Cardiac fibroblast (primary cell): Measurements from ENCODE around the gene ZBTB39.

Source experiments
- DNase-seq, 2 donors: peaks; one replicate each; pipeline versions ENCODE4 v3.0.0 to v3.0.0-alpha.2; 2010; ENCODE audit warnings: low read depth in 2 of 2
- H3K4me3 ChIP-seq, 2 donors: replicated peaks in 1 of 2; 1 replicate in 1 of 2; 2 replicates in 1 of 2; pipeline ENCODE4 v1.5.1; 2011; ENCODE audit warnings: low read depth in 2 of 2, low read length in 2 of 2, mild to moderate bottlenecking in 2 of 2, moderate library complexity in 1 of 2
- TF ChIP-seq, protein P1 (sequence below): IDR thresholded peaks from one replicate; pipeline ENCODE4 v1.5.1; 2011; ENCODE audit warnings: low read depth, mild to moderate bottlenecking, low read length, inconsistent platforms

The ZBTB39 gene

DNA sequence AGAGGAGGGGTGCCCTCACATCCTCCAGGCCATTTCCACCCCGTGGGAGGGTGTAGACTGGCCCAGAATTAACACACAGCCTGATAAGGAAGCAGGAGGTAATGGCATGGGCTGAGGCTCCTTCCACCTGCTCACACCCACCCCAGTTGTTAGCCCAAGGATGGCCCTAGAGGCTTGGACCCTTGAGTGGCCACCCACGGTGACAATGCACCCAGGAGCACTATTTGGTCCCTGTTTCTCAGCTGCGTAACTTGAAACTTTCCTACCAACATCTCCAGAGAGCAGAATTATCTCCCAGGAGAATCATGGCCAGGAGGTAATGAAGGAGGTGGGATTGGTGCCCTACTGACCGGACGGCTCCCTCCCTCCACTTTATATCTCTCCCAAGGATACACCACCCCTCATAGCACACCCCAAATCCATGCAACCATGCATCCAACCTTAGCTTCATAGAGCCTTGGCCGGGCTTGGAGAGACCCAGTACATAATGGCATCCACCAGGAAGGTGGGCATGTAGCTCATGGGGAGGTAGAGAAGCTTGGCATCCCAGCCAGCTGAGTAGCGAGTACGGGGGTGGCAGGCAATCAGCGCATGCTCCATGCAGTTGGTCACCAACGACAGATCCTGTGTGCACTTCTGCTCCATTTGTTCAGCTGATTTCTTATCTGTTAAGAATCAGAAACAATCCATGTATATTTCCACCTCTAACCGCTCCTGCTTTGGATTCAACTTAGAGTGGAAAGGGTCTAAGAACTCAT lies 54.6 kb downstream of the ZBTB39 start:
- H3K4me3 ChIP-seq = no peak overlapping the region
- DNase-seq = no peak
- TF ChIP-seq, protein P1, sequence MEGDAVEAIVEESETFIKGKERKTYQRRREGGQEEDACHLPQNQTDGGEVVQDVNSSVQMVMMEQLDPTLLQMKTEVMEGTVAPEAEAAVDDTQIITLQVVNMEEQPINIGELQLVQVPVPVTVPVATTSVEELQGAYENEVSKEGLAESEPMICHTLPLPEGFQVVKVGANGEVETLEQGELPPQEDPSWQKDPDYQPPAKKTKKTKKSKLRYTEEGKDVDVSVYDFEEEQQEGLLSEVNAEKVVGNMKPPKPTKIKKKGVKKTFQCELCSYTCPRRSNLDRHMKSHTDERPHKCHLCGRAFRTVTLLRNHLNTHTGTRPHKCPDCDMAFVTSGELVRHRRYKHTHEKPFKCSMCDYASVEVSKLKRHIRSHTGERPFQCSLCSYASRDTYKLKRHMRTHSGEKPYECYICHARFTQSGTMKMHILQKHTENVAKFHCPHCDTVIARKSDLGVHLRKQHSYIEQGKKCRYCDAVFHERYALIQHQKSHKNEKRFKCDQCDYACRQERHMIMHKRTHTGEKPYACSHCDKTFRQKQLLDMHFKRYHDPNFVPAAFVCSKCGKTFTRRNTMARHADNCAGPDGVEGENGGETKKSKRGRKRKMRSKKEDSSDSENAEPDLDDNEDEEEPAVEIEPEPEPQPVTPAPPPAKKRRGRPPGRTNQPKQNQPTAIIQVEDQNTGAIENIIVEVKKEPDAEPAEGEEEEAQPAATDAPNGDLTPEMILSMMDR = no peak

DNA sequence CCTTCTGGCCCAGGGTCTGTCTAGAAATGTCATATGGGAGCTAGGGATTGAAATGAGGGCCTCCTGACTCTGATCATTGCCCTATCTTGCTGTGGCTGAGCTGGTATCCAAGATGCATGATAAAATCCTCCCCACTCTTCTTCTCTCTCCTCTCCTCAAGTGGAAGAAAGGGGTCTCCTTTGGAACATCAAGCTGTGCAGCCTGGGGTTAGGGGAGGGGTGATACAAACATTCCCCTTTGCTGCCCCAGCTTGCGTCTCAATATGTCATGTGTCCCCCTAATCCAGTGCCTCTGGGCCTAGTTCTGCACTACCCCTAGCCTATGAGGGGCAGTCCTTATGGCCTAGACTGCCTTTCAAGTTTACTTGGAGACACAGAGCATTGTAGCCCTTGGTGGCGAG lies 57.5 kb downstream of the ZBTB39 start:
- no peak for DNase-seq
- TF ChIP-seq, protein P1 = no peak
- no peak overlapping the region for H3K4me3 ChIP-seq
